Measurements from ENCODE around the gene NBAS.

GRCh38 chr2:15218423-15219086 lies 342.6 kb downstream of the NBAS start:
- no peak for TF ChIP-seq EZH2 (IDR thresholded peaks at IDR 0.05)
- TF ChIP-seq POLR2AphosphoS5 (IDR thresholded peaks at IDR 0.05; ENCODE audit: borderline replicate concordance, low read depth, low read length) = no peak

All from SK-N-MC (cell line).